DOHH2 (cell line): Measurements from ENCODE around the gene ADORA1.

Source experiments
- H3F3A ChIP-seq: fragments of 200-600 bp; sonication (generic), shearing (Covaris generic); 2 replicates; pipeline ENCODE4 v1.6.0; 2016; ENCODE audit warnings: antibody characterized with exemption, mild to moderate bottlenecking; ENCODE audit not compliant: control insufficient read depth, insufficient read depth
- H3K27ac ChIP-seq: fragments of 200-600 bp; sonication (generic); 2 replicates; pipeline ENCODE4 v1.5.1; 2014; ENCODE audit warnings: low read depth, mild to moderate bottlenecking, low read length, moderate library complexity
- H3K27me3 ChIP-seq: fragments of 200-600 bp; sonication (generic); 2 replicates; pipeline ENCODE4 v1.6.1; 2014; ENCODE audit warnings: mild to moderate bottlenecking, low read length, mixed read lengths; ENCODE audit not compliant: control insufficient read depth
- H3K36me3 ChIP-seq: fragments of 200-600 bp; sonication (generic); 2 replicates; pipeline ENCODE4 v1.6.1; 2014; ENCODE audit warnings: mild to moderate bottlenecking, low read length, moderate library complexity, mixed read lengths; ENCODE audit not compliant: control insufficient read depth
- H3K4me1 ChIP-seq: fragments of 200-600 bp; sonication (generic); 2 replicates; pipeline ENCODE4 v1.6.1; 2014; ENCODE audit warnings: mild to moderate bottlenecking, low read length, mixed read lengths; ENCODE audit not compliant: control insufficient read depth
- H3K4me2 ChIP-seq: fragments of 200-600 bp; sonication (generic); 2 replicates; pipeline ENCODE4 v1.6.0; 2014; ENCODE audit warnings: mild to moderate bottlenecking, low read length, moderate library complexity
- H3K4me3 ChIP-seq: fragments of 200-600 bp; sonication (generic); 2 replicates; pipeline ENCODE4 v1.5.1; 2014; ENCODE audit warnings: mild to moderate bottlenecking, low read length, mixed read lengths
- H3K79me2 ChIP-seq: fragments of 200-600 bp; sonication (generic); 2 replicates; pipeline ENCODE4 v1.6.1; 2014; ENCODE audit warnings: mild to moderate bottlenecking, low read length, mixed read lengths; ENCODE audit not compliant: control insufficient read depth
- H3K9me2 ChIP-seq: fragments of 200-600 bp; sonication (generic); replicated peaks from 2 replicates; pipeline ENCODE4 v1.6.1; 2014; ENCODE audit warnings: mild to moderate bottlenecking, low read length, mixed read lengths; ENCODE audit not compliant: control insufficient read depth
- H3K9me3 ChIP-seq: fragments of 200-600 bp; sonication (generic); 2 replicates; pipeline ENCODE4 v1.6.1; 2014; ENCODE audit warnings: antibody characterized with exemption, low read length, mixed read lengths; ENCODE audit not compliant: control insufficient read depth, insufficient read depth
- H4K20me1 ChIP-seq: fragments of 200-600 bp; sonication (generic); 2 replicates; pipeline ENCODE4 v1.6.0; 2014; ENCODE audit warnings: low read depth, mild to moderate bottlenecking, antibody characterized with exemption, low read length, moderate library complexity; ENCODE audit not compliant: control insufficient read depth, insufficient read depth
- CTCF ChIP-seq: fragments of 200-600 bp; sonication (generic); IDR thresholded peaks from one replicate; pipeline ENCODE4 v1.5.1; 2014; ENCODE audit warnings: antibody characterized with exemption, mild to moderate bottlenecking, low read depth, low read length; ENCODE audit not compliant: poor library complexity, severe bottlenecking
- EZH2phosphoT487 ChIP-seq: fragments of 200-600 bp; sonication (generic); IDR thresholded peaks from 2 replicates; pipeline ENCODE4 v1.6.1; 2017; ENCODE audit warnings: borderline replicate concordance, mild to moderate bottlenecking, antibody characterized with exemption, low read length, moderate library complexity, mixed read lengths

ADORA1 gene

GRCh38 chr1:203080456-203080855, 47.1 kb upstream of the ADORA1 start:
- H3K27me3 ChIP-seq: peaks cover 17% of the 10 kb centered on the region; the same call in 1 of the 2 replicates
- H3K27ac ChIP-seq: no peak overlapping the region
- H3K9me3 ChIP-seq: no peaks in the 10 kb centered on the region
- no peak overlapping the region for H3K4me3 ChIP-seq
- H3K36me3 ChIP-seq: no peaks in the 10 kb centered on the region
- no peak overlapping the region for H3K4me2 ChIP-seq
- no peaks in the 10 kb centered on the region for H3K4me1 ChIP-seq
- no peaks in the 10 kb centered on the region for H3K9me2 ChIP-seq
- H3K79me2 ChIP-seq: no peaks in the 10 kb centered on the region
- no peaks in the 10 kb centered on the region for H3F3A ChIP-seq
- H4K20me1 ChIP-seq: no peaks in the 10 kb centered on the region
- no peak for TF ChIP-seq EZH2phosphoT487
- TF ChIP-seq CTCF: no peak

GRCh38 chr1:203081465-203082230, 45.9 kb upstream of the ADORA1 start:
- no peaks in the 10 kb centered on the region for H4K20me1 ChIP-seq
- H3K36me3 ChIP-seq: no peaks in the 10 kb centered on the region
- no peak overlapping the region for H3K27ac ChIP-seq
- H3K79me2 ChIP-seq: no peaks in the 10 kb centered on the region
- peaks cover 10% of the 10 kb centered on the region; the same call in 1 of the 2 replicates for H3K27me3 ChIP-seq
- TF ChIP-seq CTCF: no peak
- TF ChIP-seq EZH2phosphoT487: no peak
- H3K4me2 ChIP-seq: no peak overlapping the region
- no peaks in the 10 kb centered on the region for H3F3A ChIP-seq
- H3K4me3 ChIP-seq: no peak overlapping the region
- no peaks in the 10 kb centered on the region for H3K9me3 ChIP-seq
- H3K4me1 ChIP-seq: no peaks in the 10 kb centered on the region
- H3K9me2 ChIP-seq: no peaks in the 10 kb centered on the region

GRCh38 chr1:203082231-203082505, 45.4 kb upstream of the ADORA1 start:
- H3K4me2 ChIP-seq: no peak overlapping the region

More at GRCh38 chr1:203082231-203082505, 45.4 kb upstream of the ADORA1 start:
- Histone ChIP-seq H3K9me2 (no peaks in the 10 kb centered on the region), H3K36me3 (no peaks in the 10 kb centered on the region), H4K20me1 (no peaks in the 10 kb centered on the region), H3K4me3 (no peak overlapping the region), H3K27ac (no peak overlapping the region), H3F3A (no peaks in the 10 kb centered on the region), H3K79me2 (no peaks in the 10 kb centered on the region), H3K27me3 (peaks cover 7% of the 10 kb centered on the region; the same call in 1 of the 2 replicates), H3K4me1 (no peaks in the 10 kb centered on the region), H3K9me3 (no peaks in the 10 kb centered on the region)
- TF ChIP-seq EZH2phosphoT487: no peak
- TF ChIP-seq CTCF: no peak
